ENCODE data around the gene STX10.
"Not testable (repeated sequence)": the region's sequence is repeated elsewhere in the genome, so short reads cannot be mapped to it uniquely, and the experiment has no call there.

The STX10 gene

DNA sequence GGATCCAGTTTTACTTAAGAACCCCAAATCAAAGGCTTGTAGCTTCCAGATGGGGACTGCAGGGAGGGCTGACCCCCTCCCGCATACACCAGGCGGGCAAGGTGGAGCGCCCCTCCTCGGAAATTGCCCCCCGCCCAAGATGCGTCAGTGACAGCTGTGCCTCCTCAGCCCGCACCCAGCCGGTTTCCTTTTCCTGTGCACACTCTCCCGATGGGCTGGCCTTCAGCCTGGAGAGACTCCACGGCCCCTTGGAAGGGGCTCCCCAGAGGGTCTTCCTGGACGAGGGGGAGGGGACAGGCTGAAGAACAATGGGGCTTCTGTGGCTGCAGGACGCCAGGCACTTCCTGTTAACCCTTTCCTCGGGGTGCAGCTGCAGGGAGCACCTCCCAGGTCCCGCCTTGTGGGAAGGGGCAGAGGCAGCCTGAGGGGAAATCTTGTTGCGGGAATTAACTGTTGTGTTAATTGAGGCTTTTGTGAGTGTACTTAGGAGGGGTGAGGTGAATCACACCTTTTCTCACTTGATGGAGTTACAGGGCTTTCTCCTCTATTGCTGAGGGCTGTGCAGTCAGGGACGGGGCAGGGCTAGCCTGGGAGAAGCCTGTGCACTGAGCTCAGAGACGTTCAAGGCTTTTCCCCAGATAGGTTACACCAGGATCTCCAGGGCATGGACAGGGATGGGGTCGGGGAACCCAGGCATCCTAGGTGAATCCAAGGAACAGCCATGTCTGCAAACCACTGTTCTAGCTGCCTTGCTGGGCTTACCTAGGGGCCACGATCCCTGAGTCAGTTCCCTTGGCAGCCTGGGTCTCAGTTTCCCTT is 14.4 kb upstream of the STX10 start:
- peak; percentile 90 for DNase-seq

- DNase-seq = peak; percentile 36
These were observed 13.6 kb upstream of the STX10 start for GRCh38 chr19:13163609-13164342.

GRCh38 chr19:13162724-13163608 is 12.8 kb upstream of the STX10 start:
- peak; percentile 97 for DNase-seq

GRCh38 chr19:13160557-13160956 is 10.4 kb upstream of the STX10 start:
- no peak for DNase-seq

DNA sequence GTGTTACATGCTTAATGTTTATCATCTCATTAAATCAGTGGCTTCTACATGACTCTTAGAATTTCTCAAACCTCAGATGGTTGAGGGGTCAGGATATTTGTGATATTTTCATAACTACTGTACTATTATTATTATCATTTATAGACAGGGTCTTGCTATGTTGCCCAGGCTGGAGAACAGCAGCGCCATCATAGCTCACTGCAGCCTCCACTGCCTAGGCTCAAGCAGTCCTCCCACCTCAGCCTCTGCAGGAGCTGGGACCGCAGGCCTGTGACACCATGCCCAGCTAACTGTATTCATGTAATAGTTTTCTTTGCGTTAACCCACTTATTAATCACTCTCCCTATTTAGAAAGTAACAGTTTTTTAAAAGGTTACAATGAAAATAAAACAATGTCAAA is 9.5 kb upstream of the STX10 start:
- no peak for DNase-seq

DNA sequence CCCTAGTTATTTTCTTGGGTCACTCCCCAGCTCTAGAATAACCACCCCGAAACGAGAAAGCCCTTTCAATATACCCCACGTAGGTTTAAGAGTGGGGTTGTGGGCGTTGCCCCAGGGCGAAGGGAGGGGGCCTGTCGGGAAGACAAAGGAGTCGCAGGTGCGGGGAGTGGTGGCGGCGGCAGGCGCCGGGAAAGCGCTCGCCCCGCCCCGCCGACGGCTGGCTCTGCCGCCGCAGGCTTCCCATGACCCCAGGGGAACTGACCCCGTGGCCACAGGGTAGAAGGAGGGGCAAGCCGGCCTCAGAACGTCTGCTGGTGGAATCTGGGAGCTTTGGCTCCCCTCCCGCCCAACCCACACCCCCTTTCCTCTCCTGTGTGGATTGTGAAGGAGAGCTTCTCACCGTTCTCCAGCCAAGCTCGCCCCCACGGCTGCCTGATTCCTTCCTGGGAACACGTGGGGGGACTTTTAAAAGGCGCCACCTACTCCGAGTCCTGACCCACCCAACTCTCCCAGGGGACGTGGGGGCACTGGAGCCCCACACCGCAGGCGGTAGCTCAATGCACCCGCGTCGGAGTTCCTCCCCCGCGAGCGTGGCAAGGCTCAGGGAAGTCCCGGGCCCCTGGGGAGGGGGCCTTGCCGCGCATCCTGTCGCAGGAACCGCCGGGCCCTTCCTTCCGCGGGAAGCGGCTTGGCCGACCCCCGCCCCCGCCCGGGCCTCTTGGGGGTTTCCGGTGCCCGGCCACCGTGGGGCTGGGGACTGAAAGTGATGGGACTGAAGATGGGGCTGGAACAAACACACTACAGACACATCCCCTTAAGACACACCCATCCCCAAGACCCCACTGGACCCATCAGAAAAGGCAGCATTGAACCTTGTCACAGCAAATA is 5.5 kb upstream of the STX10 start:
- DNase-seq = peak; percentile 67

- peak; percentile 50 for DNase-seq
These were observed 4.8 kb upstream of the STX10 start for GRCh38 chr19:13154911-13155471.

GRCh38 chr19:13154241-13154778 is 4.1 kb upstream of the STX10 start:
- peak; percentile 13 for DNase-seq

DNA sequence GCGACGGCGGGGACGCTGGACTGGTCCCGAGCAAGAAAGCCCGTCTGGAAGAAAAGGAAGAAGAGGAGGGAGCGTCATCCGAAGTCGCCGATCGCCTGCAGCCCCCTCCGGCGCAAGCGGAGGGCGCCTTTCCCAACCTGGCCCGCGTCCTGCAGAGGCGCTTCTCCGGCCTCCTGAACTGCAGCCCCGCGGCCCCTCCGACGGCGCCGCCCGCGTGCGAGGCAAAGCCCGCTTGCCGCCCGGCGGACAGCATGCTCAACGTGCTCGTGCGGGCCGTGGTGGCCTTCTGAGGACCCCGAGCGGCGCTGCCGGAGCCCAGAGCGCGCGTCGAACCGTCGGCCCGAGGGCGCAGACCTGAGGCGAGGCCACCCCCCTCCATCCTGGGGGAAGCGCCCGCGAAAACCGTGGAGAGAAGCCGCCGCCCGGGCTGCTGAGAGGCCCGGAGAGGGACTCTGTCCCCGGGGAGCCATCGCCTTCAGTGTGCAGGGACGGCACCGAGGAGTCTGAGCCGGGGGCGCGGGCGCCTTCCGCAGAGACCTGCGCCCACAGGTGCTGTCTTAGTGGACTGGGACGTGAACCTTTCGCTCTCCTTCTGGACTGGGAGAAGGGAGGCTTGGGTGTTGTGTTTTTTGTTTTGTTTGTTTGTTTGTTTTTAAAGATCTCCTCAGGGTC is 3.5 kb upstream of the STX10 start:
- DNase-seq = peak; percentile 24

DNA sequence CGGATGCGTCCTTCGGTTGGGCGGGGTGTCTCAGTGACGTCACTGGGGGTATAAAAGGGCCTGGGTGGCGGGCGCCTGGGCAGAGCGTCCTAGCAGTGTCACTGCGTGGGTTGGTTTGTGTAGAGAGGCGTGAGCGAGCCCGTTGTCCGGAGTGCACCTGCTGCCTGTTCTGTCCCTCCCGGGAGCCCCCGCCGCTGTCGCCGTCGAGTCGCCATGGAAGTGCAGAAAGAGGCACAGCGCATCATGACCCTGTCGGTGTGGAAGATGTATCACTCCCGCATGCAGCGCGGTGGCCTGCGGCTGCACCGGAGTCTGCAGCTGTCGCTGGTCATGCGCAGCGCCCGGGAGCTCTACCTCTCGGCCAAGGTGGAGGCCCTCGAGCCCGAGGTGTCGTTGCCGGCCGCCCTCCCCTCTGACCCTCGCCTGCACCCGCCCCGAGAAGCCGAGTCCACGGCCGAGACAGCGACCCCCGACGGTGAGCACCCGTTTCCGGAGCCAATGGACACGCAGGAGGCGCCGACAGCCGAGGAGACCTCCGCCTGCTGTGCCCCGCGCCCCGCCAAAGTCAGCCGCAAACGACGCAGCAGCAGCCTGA is 2.9 kb upstream of the STX10 start:
- DNase-seq = peak; percentile 92

DNA sequence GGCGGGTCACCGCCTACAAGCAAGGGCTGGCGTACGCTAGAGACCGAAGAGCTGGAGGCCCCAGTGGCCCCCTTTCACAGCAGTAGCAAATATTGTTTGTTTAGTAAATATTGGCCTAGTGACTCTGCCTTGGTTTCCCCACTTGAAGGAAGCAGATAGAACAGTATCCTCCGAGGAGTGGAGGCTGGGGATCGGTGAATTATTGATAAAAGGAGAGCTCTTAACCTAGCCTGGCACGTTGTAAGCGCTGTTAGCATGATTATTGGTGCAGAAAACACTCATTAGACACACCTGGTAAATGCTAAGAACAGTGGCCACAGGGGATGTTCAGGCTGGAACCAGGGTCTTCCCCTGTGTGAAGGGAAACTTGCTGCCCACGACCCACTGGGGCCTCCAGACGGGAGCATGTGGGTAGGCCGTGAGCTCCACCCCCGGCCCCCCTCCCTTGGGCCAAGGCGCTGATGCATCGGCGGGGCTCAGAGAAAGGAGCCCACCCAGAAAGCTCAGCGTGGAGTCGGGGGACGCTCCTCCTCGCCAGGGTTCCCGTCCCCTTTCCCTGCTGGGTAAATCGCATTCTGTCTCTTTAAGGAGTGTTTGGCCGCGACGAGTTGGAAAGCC is 2.3 kb upstream of the STX10 start:
- no peak for DNase-seq

GRCh38 chr19:13151605-13152355 is 1.6 kb upstream of the STX10 start:
- DNase-seq = peak; percentile 95

DNA sequence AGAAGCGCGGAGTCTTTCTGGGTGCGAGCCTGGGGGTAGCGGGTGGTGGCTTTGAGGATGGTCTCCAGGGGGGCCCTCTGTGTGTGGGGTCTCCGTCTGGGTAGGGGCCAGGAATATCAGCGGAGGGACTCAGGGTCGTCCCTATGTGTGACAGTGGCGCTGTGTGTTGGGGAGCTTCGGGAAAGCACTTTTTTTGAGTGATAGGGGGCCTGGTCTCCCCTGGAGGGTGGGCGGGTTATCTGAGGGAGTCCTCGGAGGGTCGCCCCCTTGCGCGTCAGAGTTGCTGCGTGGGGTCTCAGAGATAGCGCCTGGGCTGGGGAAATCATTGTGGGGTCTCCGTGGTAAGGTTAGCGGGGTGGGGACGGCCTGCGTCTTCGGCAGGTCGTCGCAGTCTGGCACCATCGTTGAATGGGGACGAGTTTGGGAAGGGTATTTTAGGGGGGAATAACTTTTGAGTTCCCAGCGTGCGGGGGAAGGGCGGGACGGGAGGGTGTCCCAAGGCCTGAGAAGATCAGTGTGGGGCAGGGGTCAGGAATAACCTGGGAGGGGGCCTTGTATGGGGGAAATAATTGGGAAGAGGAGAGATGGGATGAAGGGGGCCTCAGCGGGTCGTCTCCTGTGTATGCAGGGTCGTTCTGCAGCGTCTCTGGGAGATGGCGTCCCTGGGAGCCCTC is 893 bp upstream of the STX10 start:
- DNase-seq = peak; percentile 3

- peak; percentile 23 for DNase-seq
These were observed 468 bp downstream of the STX10 start for GRCh38 chr19:13149628-13150186.

DNA sequence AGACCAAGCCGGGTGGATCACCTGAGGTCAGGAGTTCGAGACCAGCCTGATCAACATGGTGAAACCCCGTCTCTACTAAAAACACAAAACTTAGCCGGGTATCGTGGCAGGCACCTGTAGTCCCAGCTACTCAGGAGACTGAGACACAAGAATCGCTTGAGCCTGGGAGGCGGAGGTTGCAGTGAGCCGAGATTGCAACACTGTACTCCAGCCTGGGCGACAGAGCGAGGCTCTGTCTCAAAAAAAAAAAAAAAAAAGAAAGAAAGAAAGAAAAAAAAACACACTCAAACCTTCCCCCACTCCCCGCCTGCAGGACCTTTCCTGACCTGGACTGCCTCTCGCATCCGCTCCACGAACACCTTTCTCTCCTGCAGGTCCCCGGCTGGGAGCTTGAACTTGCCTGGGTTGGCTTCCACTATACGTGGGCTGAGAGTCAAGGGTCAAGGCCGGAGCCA is 975 bp downstream of the STX10 start:
- DNase-seq = not testable (repeated sequence)

DNA sequence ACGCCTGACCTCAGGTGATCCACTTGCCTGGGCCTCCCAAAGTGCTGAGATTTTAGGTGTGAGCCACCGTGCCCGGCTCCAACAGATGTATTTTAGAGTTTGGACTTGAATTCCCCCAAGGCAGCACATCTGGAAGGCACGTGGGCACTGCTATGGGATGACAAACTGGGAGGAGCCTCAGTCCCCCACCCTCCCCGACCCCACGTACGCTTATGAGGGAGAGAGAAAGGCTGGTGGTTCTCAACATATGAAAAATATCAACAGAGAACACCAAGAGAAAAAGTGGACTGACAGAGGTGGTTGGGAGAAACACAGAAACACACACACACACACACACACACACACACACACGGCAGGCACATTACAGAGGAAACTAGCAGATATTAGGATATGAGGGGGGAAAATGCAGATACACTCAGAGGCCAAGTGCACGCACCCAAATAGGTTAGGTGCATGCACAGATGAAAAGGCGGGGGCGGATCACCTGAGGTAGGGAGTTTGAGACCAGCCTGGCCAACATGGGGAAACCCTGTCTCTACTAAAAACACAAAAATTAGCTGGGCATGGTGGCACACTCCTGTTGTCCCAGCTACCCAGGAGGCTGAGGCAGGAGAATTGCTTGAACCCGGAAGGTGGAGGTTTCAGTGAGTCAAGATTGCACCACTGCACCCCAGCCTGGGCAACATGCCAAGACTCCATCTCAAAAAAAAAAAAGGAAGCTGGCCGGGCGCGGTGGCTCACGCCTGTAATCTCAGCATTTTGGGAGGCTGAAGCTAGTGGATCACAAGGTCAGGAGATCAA is 3.2 kb downstream of the STX10 start:
- no peak for DNase-seq

DNA sequence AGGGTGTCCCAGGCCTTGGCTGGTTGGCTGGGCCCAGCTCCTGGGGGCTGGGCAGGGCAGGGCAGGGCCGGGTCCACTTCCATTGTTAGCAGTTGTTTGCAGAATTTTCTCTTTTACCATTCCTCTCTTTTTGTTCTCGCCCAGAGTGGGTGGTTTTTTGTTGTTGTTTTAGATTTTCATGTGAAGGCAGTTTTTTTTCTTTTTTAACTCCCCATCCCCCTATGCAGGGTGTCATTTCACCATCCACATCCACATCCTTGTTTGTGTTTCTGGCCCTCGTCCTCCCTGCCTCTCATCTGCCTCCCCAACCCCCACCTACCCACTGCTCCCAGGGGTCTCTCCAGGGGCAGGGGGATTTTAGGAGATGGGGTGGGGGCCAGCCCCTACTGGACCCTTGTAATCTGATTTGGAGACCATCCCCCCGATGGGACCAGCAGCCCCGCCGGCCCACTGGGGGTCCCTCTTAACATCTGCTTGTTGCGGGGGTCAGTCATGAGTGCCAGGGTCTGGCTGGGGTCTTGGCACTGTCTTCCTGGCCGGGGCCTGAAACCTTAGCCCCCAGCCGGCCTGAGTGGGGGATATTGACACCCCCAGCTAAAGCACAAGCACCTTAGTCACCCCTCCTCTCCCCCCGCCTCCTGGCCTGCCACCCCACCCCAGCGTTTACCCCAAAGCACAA is 10.4 kb downstream of the STX10 start:
- no peak for DNase-seq

Measured in NCI-H1436 (cell line).